Measurements from ENCODE around the gene DNAJC3.

DNA sequence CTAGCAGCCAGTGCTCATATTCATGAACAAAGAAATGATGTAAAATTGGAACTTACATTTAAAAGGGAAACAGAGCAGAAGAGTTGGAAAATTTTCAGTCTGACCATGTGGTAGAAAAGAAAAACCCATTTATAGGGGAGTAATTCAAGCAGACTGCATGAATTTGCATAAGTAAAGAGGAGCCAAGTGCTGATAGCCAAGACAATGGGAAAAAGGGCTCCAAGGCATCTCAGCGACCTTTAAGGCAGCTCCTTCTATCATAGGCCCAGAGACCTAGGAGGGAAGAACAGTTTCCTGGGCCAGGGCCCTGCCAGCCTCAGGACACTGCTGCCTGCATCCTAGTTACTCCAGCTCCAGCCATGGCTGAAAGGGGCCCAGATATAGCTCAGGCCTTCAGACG lies 7.5 kb downstream of the DNAJC3 start:
- no peak for TF ChIP-seq ZNF33B (CRISPR knock-in tag; IDR thresholded peaks at IDR 0.05)
- TF ChIP-seq, protein P1, sequence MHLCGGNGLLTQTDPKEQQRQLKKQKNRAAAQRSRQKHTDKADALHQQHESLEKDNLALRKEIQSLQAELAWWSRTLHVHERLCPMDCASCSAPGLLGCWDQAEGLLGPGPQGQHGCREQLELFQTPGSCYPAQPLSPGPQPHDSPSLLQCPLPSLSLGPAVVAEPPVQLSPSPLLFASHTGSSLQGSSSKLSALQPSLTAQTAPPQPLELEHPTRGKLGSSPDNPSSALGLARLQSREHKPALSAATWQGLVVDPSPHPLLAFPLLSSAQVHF (CRISPR knock-in tag; IDR thresholded peaks at IDR 0.05): no peak
- no peak for TF ChIP-seq ZBTB7A (CRISPR knock-in tag; IDR thresholded peaks at IDR 0.05)
- TF ChIP-seq ZNF644 (CRISPR knock-in tag; IDR thresholded peaks at IDR 0.05; ENCODE audit: low read depth): no peak
- TF ChIP-seq MAZ (IDR thresholded peaks at IDR 0.05; ENCODE audit: borderline replicate concordance, low read depth, low read length): no peak
- no peak for TF ChIP-seq MAZ (CRISPR knock-in tag; IDR thresholded peaks at IDR 0.05; ENCODE audit: low read depth)
- TF ChIP-seq MAFK (conservative IDR thresholded peaks at IDR 0.05 in 1 of 2, IDR thresholded peaks at IDR 0.05 in 1 of 2; ENCODE audit: low read length in 2 of 2): no peak
- no peak for TF ChIP-seq ZSCAN29 (CRISPR knock-in tag; conservative IDR thresholded peaks at IDR 0.05)
- no peak for TF ChIP-seq POLR2A (IDR thresholded peaks at IDR 0.05; ENCODE audit: insufficient read depth in 1 of 2, low read depth in 2 of 2, low read length in 2 of 2)
- TF ChIP-seq THYN1 (CRISPR knock-in tag; IDR thresholded peaks at IDR 0.05; ENCODE audit: borderline replicate concordance, low read depth): no peak
- TF ChIP-seq, protein P2, sequence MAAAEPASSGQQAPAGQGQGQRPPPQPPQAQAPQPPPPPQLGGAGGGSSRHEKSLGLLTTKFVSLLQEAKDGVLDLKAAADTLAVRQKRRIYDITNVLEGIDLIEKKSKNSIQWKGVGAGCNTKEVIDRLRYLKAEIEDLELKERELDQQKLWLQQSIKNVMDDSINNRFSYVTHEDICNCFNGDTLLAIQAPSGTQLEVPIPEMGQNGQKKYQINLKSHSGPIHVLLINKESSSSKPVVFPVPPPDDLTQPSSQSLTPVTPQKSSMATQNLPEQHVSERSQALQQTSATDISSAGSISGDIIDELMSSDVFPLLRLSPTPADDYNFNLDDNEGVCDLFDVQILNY (CRISPR knock-in tag; conservative IDR thresholded peaks at IDR 0.05): no peak
- TF ChIP-seq ZNF256 (CRISPR knock-in tag; conservative IDR thresholded peaks at IDR 0.05): no peak
- no peak for TF ChIP-seq ZNF101 (CRISPR knock-in tag; IDR thresholded peaks at IDR 0.05; ENCODE audit: borderline replicate concordance, low read depth)
- TF ChIP-seq, protein P3, sequence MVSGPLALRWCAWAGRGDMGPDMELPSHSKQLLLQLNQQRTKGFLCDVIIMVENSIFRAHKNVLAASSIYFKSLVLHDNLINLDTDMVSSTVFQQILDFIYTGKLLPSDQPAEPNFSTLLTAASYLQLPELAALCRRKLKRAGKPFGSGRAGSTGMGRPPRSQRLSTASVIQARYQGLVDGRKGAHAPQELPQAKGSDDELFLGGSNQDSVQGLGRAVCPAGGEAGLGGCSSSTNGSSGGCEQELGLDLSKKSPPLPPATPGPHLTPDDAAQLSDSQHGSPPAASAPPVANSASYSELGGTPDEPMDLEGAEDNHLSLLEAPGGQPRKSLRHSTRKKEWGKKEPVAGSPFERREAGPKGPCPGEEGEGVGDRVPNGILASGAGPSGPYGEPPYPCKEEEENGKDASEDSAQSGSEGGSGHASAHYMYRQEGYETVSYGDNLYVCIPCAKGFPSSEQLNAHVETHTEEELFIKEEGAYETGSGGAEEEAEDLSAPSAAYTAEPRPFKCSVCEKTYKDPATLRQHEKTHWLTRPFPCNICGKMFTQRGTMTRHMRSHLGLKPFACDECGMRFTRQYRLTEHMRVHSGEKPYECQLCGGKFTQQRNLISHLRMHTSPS (CRISPR knock-in tag; IDR thresholded peaks at IDR 0.05; ENCODE audit: low read depth): no peak
